Upper lobe of left lung (tissue), 6 donors: ENCODE results near the gene B4GALNT4. TPM values are rescaled to one million over a fixed set of nuclear protein-coding genes. Genes with fewer than 3 reads are reported as not detected.

Experiments
- ATAC-seq, 2 donors: fragments of 200-7000 bp; cut with Tn5 transposase; one replicate each; pipeline ENCODE4 v1.9.1; 2022; ENCODE audit warnings: mild to moderate bottlenecking in 2 of 2, moderate library complexity in 2 of 2; ENCODE audit not compliant: low FRiP score in 2 of 2
- DNase-seq, 2 donors: peaks; one replicate each; pipeline ENCODE4 v3.0.0-alpha.2; 2019 to 2020
- H3K27ac ChIP-seq, 4 donors: fragments of 200-600 bp; sonication (generic); one replicate each; pipeline ENCODE4 v1.5.1; 2016 to 2019
- H3K27me3 ChIP-seq, 4 donors: fragments of 200-600 bp; sonication (generic); one replicate each; pipeline ENCODE4 v1.5.1; 2017 to 2019
- H3K36me3 ChIP-seq, 4 donors: fragments of 200-600 bp; sonication (generic); one replicate each; pipeline ENCODE4 v1.5.1; 2016 to 2019
- H3K4me1 ChIP-seq, 4 donors: fragments of 200-600 bp; sonication (generic); one replicate each; pipeline ENCODE4 v1.5.1; 2018 to 2019
- H3K4me3 ChIP-seq, 4 donors: fragments of 200-600 bp; sonication (generic); one replicate each; pipeline ENCODE4 v1.5.1; 2017 to 2019; ENCODE audit warnings: mild to moderate bottlenecking in 2 of 4, moderate library complexity in 1 of 4
- H3K9me3 ChIP-seq, 4 donors: fragments of 200-600 bp; sonication (generic); one replicate each; pipeline ENCODE4 v1.5.1; 2018 to 2019
- CTCF ChIP-seq, 6 experiments: fragments of 450-650 bp in 4 of 6; fragments of 200-600 bp in 2 of 6; sonication (generic) in 2 of 6; IDR thresholded peaks; one replicate each; pipeline ENCODE4 v1.5.1; 2016 to 2019; ENCODE audit warnings: antibody characterized with exemption in 6 of 6
- EP300 ChIP-seq, 4 donors: sonication (generic); formaldehyde crosslinking; IDR thresholded peaks; one replicate each; pipeline ENCODE4 v1.5.1; 2017; ENCODE audit warnings: antibody characterized with exemption in 4 of 4, control low read depth in 2 of 4
- POLR2A ChIP-seq, 4 donors: fragments of 450-650 bp; IDR thresholded peaks; one replicate each; pipeline ENCODE4 v1.5.1; 2016 to 2017; ENCODE audit warnings: antibody characterized with exemption in 4 of 4, mild to moderate bottlenecking in 2 of 4
- POLR2AphosphoS5 ChIP-seq, 2 donors: sonication (generic); formaldehyde crosslinking; IDR thresholded peaks; one replicate each; pipeline ENCODE4 v1.5.1; 2017; ENCODE audit warnings: antibody characterized with exemption in 2 of 2
- WGBS, 2 donors: methylation state at CpG; one replicate each; pipeline ENCODE4 v1.1.5; 2017 to 2018; 5-methylcytosine and 5-hydroxymethylcytosine counted together
- total RNA-seq, 6 donors: library from RNA; depleted of rRNA in 4 of 6; stranded (reverse); fragments of >200 nt in 4 of 6; gene quantifications; one replicate each; pipeline versions ENCODE4 v1.1.0 to v1.2.1, GENCODE V29; 2016 to 2021
- donor health status: DM: no; HTN: no; CAD: no; lungs with moderate emphysema.
- donor health status: DM: no; HTN: yes; CAD: no; lungs with severe emphysema.

Gene B4GALNT4
- total RNA-seq, 6 donors from 2014 or later: 0.23 to 2.1 (median 0.54) TPM; not detected in 1

- peak in 1 of 2 donors; percentile 24 for TF ChIP-seq POLR2AphosphoS5 (IDR thresholded peaks at IDR 0.05)
- TF ChIP-seq POLR2A (IDR thresholded peaks at IDR 0.05): no peak
- Histone ChIP-seq H3K36me3 (no peaks in the 10 kb centered on the region), H3K27me3 (no peaks in the 10 kb centered on the region), H3K4me1 (peaks cover 12 to 16% (median 14%) of the 10 kb centered on the region in 4 donors), H3K4me3 (no peak overlapping the region), H3K27ac (peak overlapping the region; percentile 53 to 82 (median 69)), H3K9me3 (no peaks in the 10 kb centered on the region)
- 49 to 57% methylated on average over 10 to 15 of the region's 15 CpGs for WGBS, 2 donors
- DNase-seq (no peak), ATAC-seq (peak in 1 of 2 donors; percentile 30)
Observed at GRCh38 chr11:335779-336658, 33.3 kb upstream of the B4GALNT4 start.

GRCh38 chr11:336659-337198 lies 32.6 kb upstream of the B4GALNT4 start:
- Histone ChIP-seq H3K4me3 (no peak overlapping the region), H3K36me3 (no peaks in the 10 kb centered on the region), H3K27ac (peak overlapping the region in 3 of 4 donors; percentile 63 to 82 (median 75)), H3K9me3 (no peaks in the 10 kb centered on the region), H3K27me3 (no peaks in the 10 kb centered on the region), H3K4me1 (peaks cover 14 to 16% (median 15%) of the 10 kb centered on the region in 4 donors)
- DNase-seq (no peak), ATAC-seq (peak in 1 of 2 donors; percentile 40)
- TF ChIP-seq CTCF (IDR thresholded peaks at IDR 0.05): no peak
- TF ChIP-seq EP300 (IDR thresholded peaks at IDR 0.05): no peak
- TF ChIP-seq POLR2AphosphoS5 (IDR thresholded peaks at IDR 0.05): no peak
- TF ChIP-seq POLR2A (IDR thresholded peaks at IDR 0.05): no peak
- WGBS, 2 donors: 78 to 87% methylated on average over 4 of the region's 4 CpGs

- no peaks in the 10 kb centered on the region for H3K36me3 ChIP-seq
- no peak for DNase-seq
- WGBS, 2 donors: 95 to 96% methylated on average over 6 of the region's 6 CpGs
- H3K27ac ChIP-seq: no peak overlapping the region
- H3K27me3 ChIP-seq: no peaks in the 10 kb centered on the region
- no peak for ATAC-seq
- H3K4me1 ChIP-seq: peaks cover 14 to 16% (median 15%) of the 10 kb centered on the region in 4 donors
- no peak for TF ChIP-seq CTCF (IDR thresholded peaks at IDR 0.05)
- no peak for TF ChIP-seq EP300 (IDR thresholded peaks at IDR 0.05)
- no peak for TF ChIP-seq POLR2AphosphoS5 (IDR thresholded peaks at IDR 0.05)
- no peak for TF ChIP-seq POLR2A (IDR thresholded peaks at IDR 0.05)
- no peak overlapping the region for H3K4me3 ChIP-seq
- no peaks in the 10 kb centered on the region for H3K9me3 ChIP-seq
Observed at GRCh38 chr11:337711-338110, 31.6 kb upstream of the B4GALNT4 start.

- Histone ChIP-seq H3K4me3 (no peak overlapping the region), H3K4me1 (peaks cover 14 to 16% (median 15%) of the 10 kb centered on the region in 4 donors), H3K9me3 (no peaks in the 10 kb centered on the region), H3K27me3 (no peaks in the 10 kb centered on the region), H3K27ac (no peak overlapping the region), H3K36me3 (no peaks in the 10 kb centered on the region)
- TF ChIP-seq POLR2AphosphoS5 (IDR thresholded peaks at IDR 0.05) (no peak), POLR2A (IDR thresholded peaks at IDR 0.05) (no peak), EP300 (IDR thresholded peaks at IDR 0.05) (no peak), CTCF (IDR thresholded peaks at IDR 0.05) (no peak)
- DNase-seq (no peak), ATAC-seq (no peak)
- WGBS, 2 donors: 92 to 95% methylated on average over 2 of the region's 2 CpGs
Observed at GRCh38 chr11:339963-340362, 29.3 kb upstream of the B4GALNT4 start.
